ENCODE measurements around the gene OVCA2.

DNA sequence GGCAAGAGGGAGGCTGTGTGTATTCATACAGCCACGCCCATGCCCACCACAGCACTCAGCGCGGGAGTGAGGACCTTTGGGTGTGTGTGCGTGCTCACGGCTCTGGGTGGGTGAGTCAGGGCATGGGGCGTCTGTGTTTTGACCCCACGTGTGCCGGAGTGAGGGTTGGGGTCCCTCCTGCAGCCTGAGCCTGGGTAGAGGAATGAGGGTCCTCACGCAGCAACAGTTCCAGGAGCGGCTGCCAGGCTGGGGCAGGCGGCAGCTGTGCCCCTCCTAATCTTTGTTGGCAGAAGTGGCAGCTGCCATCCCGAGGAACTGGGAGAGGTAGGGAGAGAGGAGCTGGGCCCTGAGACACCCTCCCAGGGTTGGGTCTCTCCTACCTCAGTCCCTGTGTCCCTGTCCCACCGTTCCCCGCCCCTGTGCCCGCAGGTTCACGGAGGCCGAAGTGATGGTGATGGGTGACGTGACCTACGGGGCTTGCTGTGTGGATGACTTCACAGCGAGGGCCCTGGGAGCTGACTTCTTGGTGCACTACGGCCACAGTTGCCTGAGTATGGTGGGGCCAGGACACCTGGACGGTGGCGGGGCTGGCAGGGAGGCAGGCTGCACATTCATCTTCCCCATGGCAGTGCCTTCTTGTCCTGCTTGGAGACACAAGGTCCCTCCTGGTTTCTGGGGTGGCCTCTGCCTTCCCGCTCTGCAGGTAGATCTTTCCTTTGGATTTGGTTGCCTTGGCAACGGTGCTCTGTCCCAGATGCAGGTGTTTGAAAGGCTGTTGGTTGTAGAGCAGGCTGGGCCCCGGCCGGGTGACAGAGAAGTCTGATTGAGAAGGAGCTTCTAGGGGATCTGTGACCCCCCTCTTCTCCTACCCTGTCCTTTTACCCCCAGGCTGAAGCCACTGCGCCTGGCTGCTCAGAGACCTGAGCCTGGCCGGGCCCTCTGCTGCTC, 6.0 kb upstream of the OVCA2 start:
- TF ChIP-seq, protein P1, sequence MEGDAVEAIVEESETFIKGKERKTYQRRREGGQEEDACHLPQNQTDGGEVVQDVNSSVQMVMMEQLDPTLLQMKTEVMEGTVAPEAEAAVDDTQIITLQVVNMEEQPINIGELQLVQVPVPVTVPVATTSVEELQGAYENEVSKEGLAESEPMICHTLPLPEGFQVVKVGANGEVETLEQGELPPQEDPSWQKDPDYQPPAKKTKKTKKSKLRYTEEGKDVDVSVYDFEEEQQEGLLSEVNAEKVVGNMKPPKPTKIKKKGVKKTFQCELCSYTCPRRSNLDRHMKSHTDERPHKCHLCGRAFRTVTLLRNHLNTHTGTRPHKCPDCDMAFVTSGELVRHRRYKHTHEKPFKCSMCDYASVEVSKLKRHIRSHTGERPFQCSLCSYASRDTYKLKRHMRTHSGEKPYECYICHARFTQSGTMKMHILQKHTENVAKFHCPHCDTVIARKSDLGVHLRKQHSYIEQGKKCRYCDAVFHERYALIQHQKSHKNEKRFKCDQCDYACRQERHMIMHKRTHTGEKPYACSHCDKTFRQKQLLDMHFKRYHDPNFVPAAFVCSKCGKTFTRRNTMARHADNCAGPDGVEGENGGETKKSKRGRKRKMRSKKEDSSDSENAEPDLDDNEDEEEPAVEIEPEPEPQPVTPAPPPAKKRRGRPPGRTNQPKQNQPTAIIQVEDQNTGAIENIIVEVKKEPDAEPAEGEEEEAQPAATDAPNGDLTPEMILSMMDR (IDR thresholded peaks at IDR 0.05; ENCODE audit: insufficient read depth, low read length, poor library complexity, severe bottlenecking): no peak
- no peak for TF ChIP-seq EZH2phosphoT487 (conservative IDR thresholded peaks at IDR 0.05; ENCODE audit: low read length)

All from SU-DHL-6 (cell line).